Thymus (tissue), 11 donors: ENCODE results near the gene CNIH3. TPM values are rescaled to one million over a fixed set of nuclear protein-coding genes. Genes with fewer than 3 reads are reported as not detected.

Source experiments
- DNase-seq, 9 donors: peaks; one replicate each; pipeline ENCODE4 v3.0.0-alpha.2; 2013; ENCODE audit warnings: low spot score in 9 of 9, low read depth in 6 of 9, missing footprints in 1 of 9
- H3K27ac ChIP-seq, 2 donors: one replicate each; pipeline ENCODE4 v1.5.1; 2013; ENCODE audit warnings: control low read depth in 1 of 2, low read depth in 1 of 2, low read length in 1 of 2, mild to moderate bottlenecking in 1 of 2, moderate library complexity in 1 of 2
- H3K27me3 ChIP-seq, 2 donors: one replicate each; pipeline ENCODE4 v1.5.1; 2013; ENCODE audit warnings: low read length in 1 of 2; ENCODE audit not compliant: control insufficient read depth in 2 of 2, insufficient read depth in 1 of 2
- H3K36me3 ChIP-seq, 2 donors: one replicate each; pipeline ENCODE4 v1.5.1; 2013; ENCODE audit warnings: low read length in 1 of 2, mild to moderate bottlenecking in 1 of 2, moderate library complexity in 1 of 2; ENCODE audit not compliant: control insufficient read depth in 2 of 2, insufficient read depth in 2 of 2
- H3K4me1 ChIP-seq, 2 donors: one replicate each; pipeline ENCODE4 v1.5.1; 2013; ENCODE audit warnings: low read length in 2 of 2; ENCODE audit not compliant: control insufficient read depth in 2 of 2, insufficient read depth in 2 of 2
- H3K4me3 ChIP-seq, 2 donors: one replicate each; pipeline ENCODE4 v1.5.1; 2013; ENCODE audit warnings: low read length in 2 of 2, control low read depth in 1 of 2, mild to moderate bottlenecking in 1 of 2
- H3K9me3 ChIP-seq, 2 donors: one replicate each; pipeline ENCODE4 v1.5.1; 2013; ENCODE audit warnings: low read length in 1 of 2, mild to moderate bottlenecking in 1 of 2; ENCODE audit not compliant: control insufficient read depth in 2 of 2, insufficient read depth in 1 of 2
- WGBS: extraction: QIAGEN DNeasy Blood & Tissue Kit; methylation state at CpG from one replicate; pipeline ENCODE4 v1.1.7; 2013; 5-methylcytosine and 5-hydroxymethylcytosine counted together
- polyA plus RNA-seq: library from polyadenylated mRNA; stranded (reverse); fragments of 200-250 nt; gene quantifications from one replicate; pipeline ENCODE4 v1.2.3, GENCODE V29; 2013
- total RNA-seq: library from RNA; stranded (reverse); fragments of 120-200 nt; gene quantifications from one replicate; pipeline ENCODE4 v1.2.4, GENCODE V29; 2013
- donor health status: healthy.

CNIH3 gene
- total and polyA plus RNA-seq, 2 donors = 2.2 to 2.3 TPM

DNA sequence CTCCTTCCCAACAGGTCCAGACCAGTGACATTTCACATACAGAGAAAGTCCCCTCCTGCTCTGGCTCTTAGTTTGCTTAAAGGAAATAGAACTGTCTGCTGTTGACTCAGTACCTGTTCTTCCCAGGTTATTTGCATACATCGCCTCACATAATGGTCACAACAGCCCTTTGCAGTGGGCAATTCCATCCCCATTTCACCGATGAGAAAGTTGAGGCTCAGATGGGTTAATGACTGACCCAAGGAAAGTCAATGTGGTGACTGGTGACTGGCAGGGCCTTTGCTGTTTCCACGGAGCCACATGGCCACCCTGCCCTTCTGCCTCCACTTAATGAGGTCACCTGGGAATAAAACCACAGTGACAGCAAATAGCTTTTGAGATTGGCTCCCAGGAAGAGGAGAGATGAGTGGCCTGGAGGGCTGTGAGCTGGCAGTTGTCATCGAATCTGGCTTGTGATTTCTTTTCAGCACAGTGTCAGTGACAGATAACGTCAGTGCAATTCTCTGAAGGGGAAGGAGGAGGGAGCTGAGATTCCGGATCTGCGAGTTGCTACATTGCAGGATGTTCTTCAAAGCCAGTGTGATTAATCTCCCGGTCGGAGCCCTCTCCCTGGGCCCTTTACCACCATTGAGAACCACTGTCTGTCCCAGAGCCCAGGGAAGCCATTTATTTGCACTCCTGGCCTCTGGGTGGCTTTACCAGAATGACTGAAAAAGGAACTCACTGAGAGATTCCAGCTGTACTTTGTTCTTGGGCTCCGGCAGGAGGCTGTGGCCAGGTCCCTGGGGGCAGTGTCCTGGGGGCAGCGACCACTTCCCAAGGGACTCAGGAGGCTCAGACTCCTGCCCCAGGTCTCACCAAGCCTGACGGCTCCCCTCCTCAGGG is 117.2 kb downstream of the CNIH3 start:
- Histone ChIP-seq H3K9me3 (no peaks in the 10 kb centered on the region), H3K4me1 (peaks cover 0 to 35% of the 10 kb centered on the region in 2 donors), H3K36me3 (no peaks in the 10 kb centered on the region), H3K27ac (no peak overlapping the region), H3K4me3 (no peak overlapping the region), H3K27me3 (no peaks in the 10 kb centered on the region)
- 67% methylated on average over 12 of the region's 12 CpGs for WGBS
- no peak for DNase-seq

DNA sequence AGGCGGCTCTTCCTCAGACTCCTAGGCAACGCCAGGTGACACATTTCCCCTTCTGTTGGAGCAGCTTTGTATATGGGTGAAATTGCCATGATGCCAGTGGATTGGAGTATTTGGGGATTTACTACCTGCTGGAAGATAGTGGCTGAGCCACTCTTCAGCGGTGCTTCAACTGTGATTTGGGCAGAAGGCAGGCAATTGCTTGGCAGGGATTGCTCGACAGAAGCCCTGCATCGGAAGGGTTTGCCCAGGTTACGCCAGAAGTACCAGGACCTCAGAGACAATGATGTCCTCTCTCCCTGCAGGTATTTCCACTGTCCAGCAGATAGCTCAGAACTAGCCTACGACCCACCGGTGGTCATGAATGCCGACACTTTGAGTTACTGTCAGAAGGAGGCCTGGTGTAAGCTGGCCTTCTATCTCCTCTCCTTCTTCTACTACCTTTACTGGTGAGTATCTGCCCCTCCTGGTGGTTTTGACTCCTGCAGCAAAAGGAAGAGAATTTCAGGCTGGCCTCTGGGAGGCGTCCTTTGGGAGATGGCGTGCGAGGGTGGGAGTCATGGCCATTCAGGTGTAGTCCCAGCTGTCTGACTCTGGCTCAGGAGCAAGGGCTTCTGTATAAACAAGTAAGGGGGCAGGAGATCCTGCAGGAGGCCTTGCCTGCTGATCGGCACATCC is 118.3 kb downstream of the CNIH3 start:
- Histone ChIP-seq H3K36me3 (no peaks in the 10 kb centered on the region), H3K4me1 (peaks cover 0 to 35% of the 10 kb centered on the region in 2 donors), H3K27me3 (no peaks in the 10 kb centered on the region), H3K4me3 (no peak overlapping the region), H3K9me3 (no peaks in the 10 kb centered on the region), H3K27ac (no peak overlapping the region)
- 98% methylated on average over 13 of the region's 13 CpGs for WGBS
- no peak for DNase-seq

DNA sequence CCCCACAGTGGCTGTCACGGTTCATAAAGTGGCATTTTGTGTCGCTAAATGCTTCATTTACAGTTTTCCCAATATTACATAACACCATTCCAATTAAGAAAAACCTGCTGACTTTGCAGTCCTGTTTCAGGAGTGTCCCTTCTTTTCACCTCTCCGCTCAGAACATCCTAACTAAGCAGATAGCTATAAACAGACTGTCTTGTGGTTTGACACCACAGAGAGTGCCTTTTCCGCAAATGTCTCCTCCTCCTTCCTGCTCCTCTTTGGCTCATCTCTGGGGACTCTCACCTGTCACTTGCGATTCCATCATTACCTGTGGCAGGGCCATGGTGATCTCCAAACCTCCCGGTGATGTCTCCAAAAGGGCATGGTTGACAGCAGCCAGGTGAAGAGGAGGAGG is 119.0 kb downstream of the CNIH3 start:
- H3K27ac ChIP-seq = no peak overlapping the region
- no peaks in the 10 kb centered on the region for H3K36me3 ChIP-seq
- H3K4me3 ChIP-seq = no peak overlapping the region
- no peaks in the 10 kb centered on the region for H3K9me3 ChIP-seq
- peak in 2 of 9 donors; percentile 20 to 47 for DNase-seq
- H3K27me3 ChIP-seq = no peaks in the 10 kb centered on the region
- WGBS = 35% methylated on average over 6 of the region's 6 CpGs
- H3K4me1 ChIP-seq = peaks cover 0 to 37% of the 10 kb centered on the region in 2 donors

DNA sequence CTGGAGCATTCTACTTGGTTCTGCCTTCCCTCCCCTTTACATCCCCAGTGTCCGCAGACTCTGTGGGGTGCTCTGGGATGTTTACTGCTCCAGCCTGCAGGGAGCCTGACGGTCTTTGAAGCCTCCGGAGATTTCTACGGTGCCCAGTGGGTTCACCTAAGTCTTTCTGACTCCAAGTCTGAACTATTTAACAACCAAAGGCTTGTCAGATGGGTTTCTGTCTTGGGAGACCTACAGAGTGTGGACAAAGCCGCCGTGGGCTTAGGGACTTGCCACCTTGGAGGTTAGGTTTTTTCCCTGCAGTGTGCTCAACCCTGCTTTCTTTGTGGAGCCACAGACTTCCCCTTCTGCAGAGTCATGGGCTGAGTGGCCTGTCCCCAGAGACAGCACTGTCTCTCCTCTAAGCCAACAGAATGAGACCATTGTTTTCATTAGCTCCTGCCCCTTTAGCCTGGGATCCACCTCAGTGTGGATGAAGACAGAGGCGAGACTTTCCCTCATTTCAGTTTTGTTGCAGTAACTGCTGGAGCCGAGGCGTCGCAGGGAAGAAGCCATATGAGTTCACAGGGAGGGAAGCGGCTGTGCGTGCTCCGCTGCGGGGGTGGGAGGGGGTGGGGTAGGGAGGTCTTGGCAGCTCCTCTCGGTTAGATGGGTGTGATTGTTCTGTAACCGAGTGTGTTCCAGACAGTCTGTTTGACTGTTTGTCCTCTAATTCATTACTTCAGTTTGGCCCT is 120.7 kb downstream of the CNIH3 start:
- Histone ChIP-seq H3K4me3 (no peak overlapping the region), H3K27me3 (no peaks in the 10 kb centered on the region), H3K27ac (no peak overlapping the region), H3K4me1 (peaks cover 0 to 37% of the 10 kb centered on the region in 2 donors), H3K9me3 (no peaks in the 10 kb centered on the region), H3K36me3 (no peaks in the 10 kb centered on the region)
- 63% methylated on average over 16 of the region's 16 CpGs for WGBS
- no peak for DNase-seq

DNA sequence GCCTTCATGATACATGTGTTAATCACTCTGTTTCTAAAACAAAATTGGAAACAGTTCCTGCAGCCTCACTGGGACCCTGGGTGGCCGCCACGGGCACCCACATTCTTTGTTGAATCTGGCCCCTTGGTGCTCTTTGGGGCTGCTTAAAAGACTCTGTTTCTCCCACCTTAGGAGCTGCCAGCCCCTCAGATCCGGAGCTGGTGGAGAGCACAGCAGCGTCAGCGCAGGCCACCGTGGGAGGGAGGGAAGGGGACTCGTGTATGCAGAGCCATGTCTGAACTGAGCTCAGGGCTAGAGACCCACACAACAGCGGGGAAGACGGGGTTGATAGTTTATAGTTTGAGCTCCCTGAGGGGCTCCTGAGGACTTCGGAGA is 121.2 kb downstream of the CNIH3 start:
- Histone ChIP-seq H3K27me3 (no peaks in the 10 kb centered on the region), H3K27ac (no peak overlapping the region), H3K4me1 (peaks cover 0 to 37% of the 10 kb centered on the region in 2 donors), H3K9me3 (no peaks in the 10 kb centered on the region), H3K4me3 (no peak overlapping the region), H3K36me3 (no peaks in the 10 kb centered on the region)
- 95% methylated on average over 10 of the region's 10 CpGs for WGBS
- no peak for DNase-seq

DNA sequence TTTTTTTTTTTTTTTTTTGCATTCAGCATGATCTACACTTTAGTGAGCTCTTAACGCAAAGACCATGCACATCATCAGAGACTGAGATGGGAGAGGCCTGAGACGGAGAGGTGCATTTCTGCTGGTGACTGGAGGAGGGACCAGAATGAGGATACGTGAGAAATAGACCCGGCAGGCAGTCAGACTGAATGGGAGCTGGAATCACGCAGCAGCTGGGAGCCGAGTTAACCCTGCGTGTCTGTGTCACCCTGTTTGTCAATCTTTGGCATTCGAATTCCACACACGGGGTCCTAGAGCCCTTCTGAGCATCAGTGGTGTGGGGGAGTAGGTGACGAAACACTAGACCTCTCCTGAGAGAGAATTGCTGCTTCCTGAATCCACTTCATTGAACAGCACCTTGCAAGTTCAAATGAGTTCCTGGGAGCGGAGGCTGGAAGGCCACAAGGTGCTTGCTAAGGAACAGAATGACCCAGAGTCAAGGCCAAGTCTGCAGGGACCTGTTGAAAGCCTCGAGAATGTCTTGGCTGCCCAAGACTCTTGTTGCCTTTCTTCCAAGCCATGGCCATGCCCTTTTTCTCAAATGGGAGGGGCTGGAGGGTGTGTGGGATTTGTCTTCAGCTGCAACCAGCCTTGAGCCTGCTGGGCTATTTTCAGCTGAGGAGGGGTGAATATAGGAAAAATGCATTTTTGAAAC is 123.3 kb downstream of the CNIH3 start:
- Histone ChIP-seq H3K27me3 (no peaks in the 10 kb centered on the region), H3K4me3 (no peak overlapping the region), H3K36me3 (no peaks in the 10 kb centered on the region), H3K4me1 (peaks cover 0 to 21% of the 10 kb centered on the region in 2 donors), H3K9me3 (no peaks in the 10 kb centered on the region), H3K27ac (no peak overlapping the region)
- 95% methylated on average over 12 of the region's 12 CpGs for WGBS
- DNase-seq = no peak

DNA sequence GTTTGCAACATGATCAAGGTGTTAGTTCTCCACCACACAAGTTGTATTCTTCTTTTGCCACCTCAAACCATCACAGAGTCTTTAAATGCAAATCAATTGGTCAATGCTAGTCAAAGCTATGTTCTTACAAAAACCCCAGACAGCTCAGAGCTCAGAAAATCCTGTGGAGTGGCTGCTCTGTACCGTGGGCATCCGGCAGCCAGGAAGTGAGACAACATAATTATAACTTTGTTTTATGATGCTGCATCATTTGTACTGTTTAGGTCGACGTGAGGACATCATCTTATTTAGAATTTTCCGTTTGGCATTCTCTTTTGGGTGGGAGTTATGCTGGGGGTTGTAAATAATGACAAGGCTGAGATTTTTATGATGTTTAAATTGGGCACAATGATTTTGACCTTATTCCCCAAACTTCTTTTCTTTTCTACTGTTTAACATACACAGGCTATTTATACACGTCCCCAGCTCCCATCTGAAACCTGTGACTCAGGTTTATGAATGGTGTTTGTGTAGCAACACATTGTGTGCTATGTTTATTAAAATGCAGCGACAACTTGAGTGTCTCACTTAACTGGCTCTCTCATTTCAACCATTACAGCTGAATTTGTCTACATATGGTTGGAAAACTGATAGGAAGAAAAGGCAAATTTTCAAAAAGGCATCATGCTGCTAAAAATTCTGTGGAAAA is 124.0 kb downstream of the CNIH3 start:
- WGBS = 66% methylated on average over 7 of the region's 7 CpGs
- H3K9me3 ChIP-seq = no peaks in the 10 kb centered on the region

DNA sequence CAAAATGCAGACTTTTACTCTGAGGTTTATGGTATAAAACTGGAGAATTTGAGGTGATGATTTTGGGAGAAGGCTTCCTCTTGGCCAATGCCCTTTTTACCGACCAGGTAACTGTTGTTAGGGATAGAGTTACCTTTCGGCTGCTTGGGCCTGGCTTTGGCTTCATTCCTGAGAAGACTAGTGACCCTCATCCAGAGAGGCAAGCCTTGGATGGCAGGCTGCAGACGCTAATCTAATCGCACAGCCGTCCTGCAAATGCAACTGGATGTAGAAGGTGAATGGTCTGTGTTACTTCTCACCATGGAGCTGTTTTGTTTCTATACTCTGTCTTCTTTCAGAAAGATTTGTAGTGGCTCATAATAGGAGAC is 124.6 kb downstream of the CNIH3 start:
- no peak overlapping the region for H3K4me3 ChIP-seq
- peaks cover 0 to 22% of the 10 kb centered on the region in 2 donors for H3K4me1 ChIP-seq
- no peaks in the 10 kb centered on the region for H3K27me3 ChIP-seq
- no peaks in the 10 kb centered on the region for H3K9me3 ChIP-seq
- H3K27ac ChIP-seq = no peak overlapping the region
- no peaks in the 10 kb centered on the region for H3K36me3 ChIP-seq
- 97% methylated on average over 5 of the region's 5 CpGs for WGBS
- no peak for DNase-seq

More for the DNA sequence above, 124.0 kb downstream of the CNIH3 start:
- Histone ChIP-seq H3K4me1 (peaks cover 0 to 19% of the 10 kb centered on the region in 2 donors), H3K27ac (no peak overlapping the region), H3K27me3 (no peaks in the 10 kb centered on the region), H3K36me3 (no peaks in the 10 kb centered on the region), H3K4me3 (no peak overlapping the region)
- DNase-seq = no peak
